ENCODE measurements around the gene RHOB. TPM values are rescaled to one million over a fixed set of nuclear protein-coding genes. Genes with fewer than 3 reads are reported as not detected.
A peak's percentile ranks its signal among the peaks of the same experiment; 100 is the strongest.

Gene RHOB
- total and polyA plus RNA-seq, 2 of the 13 experiments (the other 11 are each of a cell fraction or from before 2014, with no cell fraction given): 192 to 268 TPM

DNA sequence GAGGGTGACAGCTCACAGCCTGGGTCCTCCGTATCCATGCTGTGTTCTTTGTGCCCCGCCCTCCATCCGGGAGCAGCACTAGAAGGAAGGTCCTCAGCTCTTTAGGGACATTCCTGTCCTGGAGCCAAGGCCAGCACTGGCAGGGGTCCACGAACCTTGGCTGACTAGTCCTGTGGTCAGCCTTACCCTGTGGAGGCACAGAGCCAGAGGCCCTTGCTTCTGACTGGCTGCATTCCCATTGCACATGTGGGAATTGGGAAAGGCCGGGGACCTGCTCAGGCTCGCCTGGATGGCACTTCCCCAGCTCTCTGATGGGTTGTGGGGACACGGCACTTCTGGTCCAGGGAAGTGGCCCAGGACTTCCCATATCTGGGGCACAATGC is 24.9 kb upstream of the RHOB start:
- Histone ChIP-seq H4K20me1 (ENCODE audit: insufficient read depth, low read length) (no peaks in the 10 kb centered on the region), H3K27ac (ENCODE audit: extremely low read length, insufficient read depth, low read length) (no peak overlapping the region), H2AFZ (ENCODE audit: low read length) (no peak overlapping the region), H3K9me3 (ENCODE audit: low read length) (no peaks in the 10 kb centered on the region), H3K79me2 (ENCODE audit: insufficient read depth, low read length) (no peaks in the 10 kb centered on the region), H3K9ac (ENCODE audit: insufficient read depth, low read depth, low read length) (no peak overlapping the region), H3K4me3 (replicated peaks in 1 of 3; ENCODE audit: insufficient read depth in 1 of 3, low read depth in 2 of 3, low read length in 3 of 3) (peak overlapping the region in 1 of 3 experiments; percentile 32; a peak in 1 of 6 replicates), H3K4me1 (ENCODE audit: insufficient read depth, low read length) (peaks cover 86% of the 10 kb centered on the region), H3K4me2 (ENCODE audit: low read depth, low read length) (peak overlapping the region; percentile 58), H3K36me3 (replicated peaks in 1 of 2; ENCODE audit: control insufficient read depth in 1 of 2, insufficient read depth in 2 of 2, low read length in 2 of 2) (no peaks in the 10 kb centered on the region), H3K27me3 (ENCODE audit: control insufficient read depth in 1 of 2, insufficient read depth in 2 of 2, low read length in 2 of 2) (peaks cover 1 to 32% of the 10 kb centered on the region in 2 experiments)
- 19% methylated on average over 7 of the region's 7 CpGs for WGBS (ENCODE audit: low lambda C conversion rate)
- in situ Hi-C loops (cut with HindIII; ENCODE audit: extremely low pct_ligation_motif_present, low pct_unique_long_range_greater_than_20kb): no loop called here
- intact Hi-C loops (cut with micrococcal nuclease; ENCODE audit: unreplicated experiment): no loop called here
- POLR2A ChIA-PET: interaction anchor here (0.7 to 8.6 kb wide), 8 partner anchors 11 to 229 kb away, joined by 3 to 95 read pairs (median 4); partner anchors contain the start of genes HS1BP3 and RHOB
- BruUV-seq (replicated peaks): no TSS peak
- FAIRE-seq (no peak), DNase-seq (ENCODE audit: low spot score) (no peak), ATAC-seq (peak; percentile 11)
- CTCF ChIA-PET (ENCODE audit: low intra/inter-chr PET ratio, low total read pairs): no interaction called here
- TF ChIP-seq ZNF660 (CRISPR knock-in tag; IDR thresholded peaks at IDR 0.05; ENCODE audit: borderline replicate concordance, low read depth) (0 out of 2 replicates have a peak, but pooled peaks have one; percentile 65), RFXAP (CRISPR knock-in tag; IDR thresholded peaks at IDR 0.05; ENCODE audit: borderline replicate concordance) (0 out of 2 replicates have a peak, but pooled peaks have one; percentile 13), ZNF598 (CRISPR knock-in tag; IDR thresholded peaks at IDR 0.05; ENCODE audit: borderline replicate concordance) (no peak), SALL1 (CRISPR knock-in tag; IDR thresholded peaks at IDR 0.05) (0 out of 2 replicates have a peak, but pooled peaks have one; percentile 36), MEIS2 (CRISPR knock-in tag; IDR thresholded peaks at IDR 0.05) (0 out of 2 replicates have a peak, but pooled peaks have one; percentile 33), ZNF672 (CRISPR knock-in tag; IDR thresholded peaks at IDR 0.05) (no peak)
- TF ChIP-seq, protein P1, sequence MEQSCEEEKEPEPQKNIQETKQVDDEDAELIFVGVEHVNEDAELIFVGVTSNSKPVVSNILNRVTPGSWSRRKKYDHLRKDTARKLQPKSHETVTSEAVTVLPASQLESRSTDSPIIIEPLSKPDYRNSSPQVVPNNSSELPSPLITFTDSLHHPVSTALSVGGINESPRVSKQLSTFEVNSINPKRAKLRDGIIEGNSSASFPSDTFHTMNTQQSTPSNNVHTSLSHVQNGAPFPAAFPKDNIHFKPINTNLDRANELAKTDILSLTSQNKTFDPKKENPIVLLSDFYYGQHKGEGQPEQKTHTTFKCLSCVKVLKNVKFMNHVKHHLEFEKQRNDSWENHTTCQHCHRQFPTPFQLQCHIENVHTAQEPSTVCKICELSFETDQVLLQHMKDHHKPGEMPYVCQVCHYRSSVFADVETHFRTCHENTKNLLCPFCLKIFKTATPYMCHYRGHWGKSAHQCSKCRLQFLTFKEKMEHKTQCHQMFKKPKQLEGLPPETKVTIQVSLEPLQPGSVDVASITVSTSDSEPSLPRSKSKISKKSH (CRISPR knock-in tag; IDR thresholded peaks at IDR 0.05; ENCODE audit: borderline replicate concordance): no peak
- TF ChIP-seq, protein P2, sequence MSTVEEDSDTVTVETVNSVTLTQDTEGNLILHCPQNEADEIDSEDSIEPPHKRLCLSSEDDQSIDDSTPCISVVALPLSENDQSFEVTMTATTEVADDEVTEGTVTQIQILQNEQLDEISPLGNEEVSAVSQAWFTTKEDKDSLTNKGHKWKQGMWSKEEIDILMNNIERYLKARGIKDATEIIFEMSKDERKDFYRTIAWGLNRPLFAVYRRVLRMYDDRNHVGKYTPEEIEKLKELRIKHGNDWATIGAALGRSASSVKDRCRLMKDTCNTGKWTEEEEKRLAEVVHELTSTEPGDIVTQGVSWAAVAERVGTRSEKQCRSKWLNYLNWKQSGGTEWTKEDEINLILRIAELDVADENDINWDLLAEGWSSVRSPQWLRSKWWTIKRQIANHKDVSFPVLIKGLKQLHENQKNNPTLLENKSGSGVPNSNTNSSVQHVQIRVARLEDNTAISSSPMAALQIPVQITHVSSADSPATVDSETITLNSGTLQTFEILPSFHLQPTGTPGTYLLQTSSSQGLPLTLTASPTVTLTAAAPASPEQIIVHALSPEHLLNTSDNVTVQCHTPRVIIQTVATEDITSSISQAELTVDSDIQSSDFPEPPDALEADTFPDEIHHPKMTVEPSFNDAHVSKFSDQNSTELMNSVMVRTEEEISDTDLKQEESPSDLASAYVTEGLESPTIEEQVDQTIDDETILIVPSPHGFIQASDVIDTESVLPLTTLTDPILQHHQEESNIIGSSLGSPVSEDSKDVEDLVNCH (CRISPR knock-in tag; IDR thresholded peaks at IDR 0.05): no peak
- TF ChIP-seq, protein P3, sequence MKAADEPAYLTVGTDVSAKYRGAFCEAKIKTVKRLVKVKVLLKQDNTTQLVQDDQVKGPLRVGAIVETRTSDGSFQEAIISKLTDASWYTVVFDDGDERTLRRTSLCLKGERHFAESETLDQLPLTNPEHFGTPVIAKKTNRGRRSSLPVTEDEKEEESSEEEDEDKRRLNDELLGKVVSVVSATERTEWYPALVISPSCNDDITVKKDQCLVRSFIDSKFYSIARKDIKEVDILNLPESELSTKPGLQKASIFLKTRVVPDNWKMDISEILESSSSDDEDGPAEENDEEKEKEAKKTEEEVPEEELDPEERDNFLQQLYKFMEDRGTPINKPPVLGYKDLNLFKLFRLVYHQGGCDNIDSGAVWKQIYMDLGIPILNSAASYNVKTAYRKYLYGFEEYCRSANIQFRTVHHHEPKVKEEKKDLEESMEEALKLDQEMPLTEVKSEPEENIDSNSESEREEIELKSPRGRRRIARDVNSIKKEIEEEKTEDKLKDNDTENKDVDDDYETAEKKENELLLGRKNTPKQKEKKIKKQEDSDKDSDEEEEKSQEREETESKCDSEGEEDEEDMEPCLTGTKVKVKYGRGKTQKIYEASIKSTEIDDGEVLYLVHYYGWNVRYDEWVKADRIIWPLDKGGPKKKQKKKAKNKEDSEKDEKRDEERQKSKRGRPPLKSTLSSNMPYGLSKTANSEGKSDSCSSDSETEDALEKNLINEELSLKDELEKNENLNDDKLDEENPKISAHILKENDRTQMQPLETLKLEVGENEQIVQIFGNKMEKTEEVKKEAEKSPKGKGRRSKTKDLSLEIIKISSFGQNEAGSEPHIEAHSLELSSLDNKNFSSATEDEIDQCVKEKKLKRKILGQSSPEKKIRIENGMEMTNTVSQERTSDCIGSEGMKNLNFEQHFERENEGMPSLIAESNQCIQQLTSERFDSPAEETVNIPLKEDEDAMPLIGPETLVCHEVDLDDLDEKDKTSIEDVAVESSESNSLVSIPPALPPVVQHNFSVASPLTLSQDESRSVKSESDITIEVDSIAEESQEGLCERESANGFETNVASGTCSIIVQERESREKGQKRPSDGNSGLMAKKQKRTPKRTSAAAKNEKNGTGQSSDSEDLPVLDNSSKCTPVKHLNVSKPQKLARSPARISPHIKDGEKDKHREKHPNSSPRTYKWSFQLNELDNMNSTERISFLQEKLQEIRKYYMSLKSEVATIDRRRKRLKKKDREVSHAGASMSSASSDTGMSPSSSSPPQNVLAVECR (CRISPR knock-in tag; IDR thresholded peaks at IDR 0.05; ENCODE audit: borderline replicate concordance): 0 out of 2 replicates have a peak, but pooled peaks have one; percentile 14
